Measurements from ENCODE around the gene NFILZ.

The NFILZ gene

GRCh38 chr19:8629996-8630683, at the start of gene NFILZ:
NFILZ (plus strand) TSS chr19:8630633; CDS start chr19:8676766, 46,133 bp downstream.
- no peak for DNase-seq (ENCODE audit: low read depth)

DNA sequence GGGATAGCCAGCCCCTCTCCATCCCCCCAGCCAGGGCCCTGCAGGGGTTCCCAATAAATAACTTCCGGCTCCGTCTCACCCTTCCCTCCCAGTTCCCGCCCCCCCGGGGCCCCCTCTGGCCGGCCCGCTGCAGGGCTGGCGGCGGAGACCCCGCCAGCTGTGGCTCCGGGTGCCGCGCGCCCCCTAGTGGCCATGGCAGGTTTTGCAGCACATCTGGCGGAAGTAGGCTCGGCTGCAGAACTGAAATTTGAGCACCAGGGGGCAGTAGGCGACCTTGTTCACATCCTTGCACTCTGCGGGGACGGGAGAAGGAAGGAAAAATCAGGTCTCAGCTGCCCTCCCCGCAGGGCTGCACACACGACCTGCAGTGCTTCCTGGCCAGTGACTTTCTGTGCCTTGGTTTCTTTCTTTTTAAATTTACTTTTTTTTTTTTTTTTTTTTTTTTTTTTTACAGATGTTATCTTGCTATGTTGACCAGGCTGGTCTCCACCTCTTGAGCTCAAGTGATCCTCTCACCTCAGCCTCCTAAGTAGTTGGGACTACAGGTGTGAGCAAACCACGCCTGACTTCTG, 49.6 kb upstream of the NFILZ start:
- peak; percentile 68 for DNase-seq (ENCODE audit: low read depth)

DNA sequence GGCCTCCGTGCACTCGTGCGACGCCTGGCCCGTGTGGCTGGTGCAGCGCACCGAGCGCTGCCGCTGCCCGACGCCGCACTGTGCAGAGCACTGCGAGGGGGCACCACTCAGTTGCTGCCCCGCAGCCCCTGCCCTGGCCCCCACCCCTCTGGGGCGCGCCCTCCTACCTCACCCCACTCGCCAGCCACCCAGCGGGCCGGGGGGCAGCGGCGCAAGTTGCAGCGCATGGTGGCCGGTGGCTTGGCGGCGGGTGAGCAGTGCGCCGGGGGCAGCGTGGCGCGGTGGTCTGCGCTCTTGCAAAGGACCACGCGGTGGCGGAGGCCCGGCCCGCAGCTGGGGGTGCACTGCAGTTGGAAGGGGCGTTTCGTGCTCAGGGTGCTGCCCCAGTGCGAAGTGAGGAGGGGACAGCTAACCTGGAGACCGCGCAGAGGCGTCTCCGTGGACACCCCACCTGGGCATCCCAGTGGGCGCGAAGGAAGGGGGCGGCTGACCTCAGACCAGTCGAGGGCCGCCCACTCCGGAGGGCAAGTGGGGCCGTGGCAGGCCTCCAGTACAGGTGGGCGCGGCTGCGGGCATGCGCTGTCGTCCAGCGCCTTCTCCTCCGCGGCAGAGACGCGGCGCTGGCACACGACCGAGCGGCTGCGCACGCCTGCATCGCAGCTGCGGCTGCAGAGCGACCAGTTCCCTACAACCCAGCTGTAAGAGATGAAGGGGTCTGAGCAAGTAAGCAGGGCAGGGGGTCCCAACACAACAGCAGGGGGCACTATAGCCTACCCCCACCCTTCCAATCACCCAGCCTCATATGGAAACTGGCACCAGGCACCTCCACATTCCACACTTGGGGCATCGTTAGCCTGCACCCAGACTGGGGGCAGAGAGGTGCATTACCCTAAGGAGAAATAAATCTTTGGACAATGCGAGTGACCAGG, 45.2 kb upstream of the NFILZ start:
- DNase-seq (ENCODE audit: low read depth), result no peak

GRCh38 chr19:8585894-8586750, 44.3 kb upstream of the NFILZ start:
- DNase-seq (ENCODE audit: low read depth), result no peak

GRCh38 chr19:8589177-8589714, 41.2 kb upstream of the NFILZ start:
- no peak for DNase-seq (ENCODE audit: low read depth)

GRCh38 chr19:8592231-8593009, 38.0 kb upstream of the NFILZ start:
- DNase-seq (ENCODE audit: low read depth), result peak; percentile 86

DNA sequence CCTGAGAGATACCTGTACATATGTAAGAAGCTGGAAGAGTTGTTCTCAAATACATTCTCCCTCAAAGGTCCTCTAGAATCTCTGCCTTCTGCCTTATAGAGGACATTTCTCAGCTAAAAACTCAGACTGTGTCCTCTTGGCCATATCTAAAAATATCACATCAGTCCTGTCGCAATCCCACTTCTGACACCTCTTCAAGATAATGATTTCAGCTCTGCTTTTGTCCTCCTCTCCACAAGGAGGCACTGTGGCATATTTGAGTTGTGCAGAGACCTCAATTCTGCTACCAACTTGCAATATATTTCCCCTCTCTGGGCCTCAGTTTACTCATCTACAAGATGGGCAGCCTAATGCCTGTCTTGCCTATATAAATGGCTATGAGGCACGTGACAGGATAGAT, 36.5 kb upstream of the NFILZ start:
- DNase-seq (ENCODE audit: low read depth), result no peak

DNA sequence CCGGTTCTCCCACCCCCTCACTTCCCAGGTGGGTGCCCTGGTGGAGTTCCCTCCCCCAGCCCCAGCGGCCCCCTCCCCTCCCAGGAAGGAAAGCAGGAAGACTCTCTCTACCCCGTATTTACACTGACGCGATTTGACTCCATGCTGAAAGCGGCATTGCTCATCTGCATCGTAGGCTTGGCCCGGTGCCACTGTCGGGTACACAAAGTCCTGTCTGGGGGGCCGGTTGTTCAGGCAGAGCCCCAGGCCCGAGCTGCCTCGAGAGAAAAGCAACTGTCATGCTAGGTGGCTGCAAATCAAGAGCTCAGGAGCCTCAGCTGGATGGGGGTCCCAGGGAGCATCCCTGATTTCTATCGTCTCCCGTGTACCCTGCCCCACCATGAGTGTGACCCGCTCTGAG, 34.8 kb upstream of the NFILZ start:
- DNase-seq (ENCODE audit: low read depth), result no peak

- DNase-seq (ENCODE audit: low read depth), result no peak
These were observed 34.3 kb upstream of the NFILZ start for GRCh38 chr19:8596168-8596567.

- no peak for DNase-seq (ENCODE audit: low read depth)
These were observed 30.4 kb upstream of the NFILZ start for GRCh38 chr19:8600064-8600463.

DNA sequence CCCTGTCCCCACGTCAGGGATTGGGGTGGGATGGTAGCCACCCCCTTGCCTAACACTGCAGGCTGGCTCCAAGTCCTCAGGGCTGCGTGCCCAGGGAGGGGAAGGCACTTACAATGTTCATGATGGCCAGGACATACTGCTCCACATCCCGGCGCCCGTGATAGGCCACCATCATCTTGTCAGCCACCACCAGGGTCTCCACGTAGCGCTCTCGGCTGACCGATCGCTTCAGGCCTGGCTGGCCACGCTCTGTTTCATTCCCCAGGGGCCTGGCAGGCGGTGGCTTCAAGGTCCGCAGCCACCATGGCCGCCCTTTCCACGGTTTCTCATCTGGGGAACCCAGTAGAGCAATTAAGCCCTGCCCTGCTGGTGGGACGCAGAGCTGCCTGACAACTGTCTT, 29.6 kb upstream of the NFILZ start:
- no peak for DNase-seq (ENCODE audit: low read depth)

GRCh38 chr19:8601796-8602195, 28.6 kb upstream of the NFILZ start:
- DNase-seq (ENCODE audit: low read depth), result no peak

- DNase-seq (ENCODE audit: low read depth), result no peak
These were observed 24.9 kb upstream of the NFILZ start for GRCh38 chr19:8605514-8605913.

DNA sequence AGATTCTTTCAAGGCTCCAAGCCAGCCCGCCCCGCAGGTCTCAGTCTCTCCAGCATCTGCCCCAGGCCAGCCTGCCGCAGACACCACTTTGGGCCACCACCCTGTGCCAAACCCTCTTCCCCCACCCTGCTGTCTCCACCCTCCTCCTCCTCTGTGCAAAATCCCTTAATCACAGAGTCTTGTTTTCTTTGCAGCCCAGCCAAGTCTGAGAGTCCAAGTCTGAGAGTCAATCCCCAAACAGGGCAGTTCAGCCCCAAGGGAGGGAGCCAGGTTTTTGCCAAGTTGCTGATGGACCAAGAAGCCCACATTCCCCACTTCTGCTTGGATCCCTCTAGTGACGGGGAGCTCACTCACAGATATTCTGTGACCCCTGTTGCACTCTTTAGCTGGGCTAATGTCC, 23.0 kb upstream of the NFILZ start:
- no peak for DNase-seq (ENCODE audit: low read depth)

GRCh38 chr19:8608941-8609278, 21.5 kb upstream of the NFILZ start:
- no peak for DNase-seq (ENCODE audit: low read depth)

DNA sequence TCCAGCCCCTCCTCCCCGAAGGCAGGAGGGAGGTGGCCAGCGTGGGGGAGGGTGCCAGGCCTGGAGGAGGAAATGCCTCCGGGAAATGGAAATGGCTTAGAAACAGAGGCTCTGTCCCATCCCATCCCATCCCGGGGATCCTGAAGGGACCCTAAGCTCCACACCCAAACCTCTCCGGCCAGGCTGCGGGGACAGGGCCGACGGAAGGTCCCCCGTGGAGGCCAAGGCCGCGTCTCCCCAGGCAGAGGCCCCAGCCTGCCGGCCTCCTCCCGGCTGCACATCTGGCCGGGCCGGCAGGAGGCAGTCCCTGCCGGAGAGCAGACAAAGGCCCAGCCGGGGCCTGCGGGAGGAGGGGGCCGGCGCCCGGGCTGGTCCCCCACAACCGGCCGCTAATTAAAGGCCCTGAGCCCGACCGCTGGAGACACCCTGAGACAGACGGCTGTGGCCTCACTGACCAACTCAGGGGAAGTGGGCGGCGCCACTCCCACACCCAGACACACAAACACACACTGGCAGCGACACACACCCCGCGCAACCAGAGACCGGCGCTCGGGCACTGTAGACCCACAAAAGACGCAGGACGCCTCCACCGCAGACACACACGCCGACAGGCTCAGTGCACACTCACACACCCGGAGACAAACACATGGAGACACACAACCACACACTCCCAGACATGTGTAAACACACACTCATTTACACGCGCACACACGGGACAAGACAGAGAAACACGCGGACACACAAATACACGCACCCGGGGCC, 21.0 kb upstream of the NFILZ start:
- no peak for DNase-seq (ENCODE audit: low read depth)

GRCh38 chr19:8610041-8610935, 20.1 kb upstream of the NFILZ start, which contains the start of gene ADAMTS10:
ADAMTS10 (minus strand) TSS chr19:8610715; CDS start chr19:8605710, 5,005 bp downstream.
- DNase-seq (ENCODE audit: low read depth), result peak; percentile 36

- no peak for DNase-seq (ENCODE audit: low read depth)
These were observed 19.5 kb upstream of the NFILZ start for GRCh38 chr19:8610936-8611300.

DNA sequence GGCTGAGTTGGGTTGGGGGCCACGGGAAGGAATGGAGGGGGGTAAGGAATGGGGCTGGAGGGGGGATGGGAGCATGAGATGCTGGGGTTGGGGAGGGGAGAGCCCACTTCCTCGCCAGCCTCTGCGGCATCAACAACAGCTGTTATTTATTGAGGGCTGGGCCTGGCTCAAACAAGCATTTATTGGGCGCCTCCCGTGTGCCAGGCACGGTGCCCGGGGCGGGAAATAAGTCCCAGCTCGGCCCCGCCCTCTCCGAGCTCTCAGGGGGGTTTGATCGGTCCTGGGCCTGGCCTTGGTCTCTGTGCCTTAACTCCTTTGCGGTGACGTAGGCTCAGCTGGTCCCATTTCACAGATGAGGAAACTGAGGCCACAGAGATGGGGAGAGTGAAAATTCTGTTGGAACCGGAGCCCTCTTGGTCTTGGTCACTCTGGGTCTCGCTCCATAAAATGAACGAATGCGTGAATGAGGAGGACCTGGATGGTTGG, 19.0 kb upstream of the NFILZ start:
- DNase-seq (ENCODE audit: low read depth), result no peak

Data from stimulated activated CD8-positive, alpha-beta memory T cell treated with anti-CD3 and anti-CD28 coated beads, Interleukin-12 subunit alpha, Interleukin-12 subunit beta, amount 100 ng/mL, for 4 hours (primary cell).